ENCODE data around the gene PRAMEF5.
"Not testable (repeated sequence)": the region's sequence is repeated elsewhere in the genome, so short reads cannot be mapped to it uniquely, and the experiment has no call there.

GRCh38 chr1:13230601-13231000 lies 23.4 kb upstream of the PRAMEF5 start:
- TF ChIP-seq CTCF (IDR thresholded peaks at IDR 0.05 in 2 of 3, conservative IDR thresholded peaks at IDR 0.05 in 1 of 3; ENCODE audit: borderline replicate concordance in 1 of 3, insufficient read depth in 1 of 3, low read depth in 2 of 3, low read length in 2 of 3); JUND (IDR thresholded peaks at IDR 0.05); ELF1 (IDR thresholded peaks at IDR 0.05; ENCODE audit: borderline replicate concordance, low read depth); EZH2 (IDR thresholded peaks at IDR 0.05); SRF (IDR thresholded peaks at IDR 0.05; ENCODE audit: low read depth); POLR2A (IDR thresholded peaks at IDR 0.05; ENCODE audit: borderline replicate concordance, extremely low read depth, insufficient read depth, insufficient read length); TCF7L2 (IDR thresholded peaks at IDR 0.05; ENCODE audit: borderline replicate concordance, extremely low read depth, insufficient read depth, insufficient read length); CBX3 (IDR thresholded peaks at IDR 0.05; ENCODE audit: low read depth): not testable (repeated sequence)
